ENCODE data around the gene PPFIBP2. TPM values are rescaled to one million over a fixed set of nuclear protein-coding genes. Genes with fewer than 3 reads are reported as not detected.

Gene PPFIBP2
- total and polyA plus RNA-seq, 2 donors (not counting 1 experiment from before 2014, with no cell fraction given) = 22.3 to 175 TPM

DNA sequence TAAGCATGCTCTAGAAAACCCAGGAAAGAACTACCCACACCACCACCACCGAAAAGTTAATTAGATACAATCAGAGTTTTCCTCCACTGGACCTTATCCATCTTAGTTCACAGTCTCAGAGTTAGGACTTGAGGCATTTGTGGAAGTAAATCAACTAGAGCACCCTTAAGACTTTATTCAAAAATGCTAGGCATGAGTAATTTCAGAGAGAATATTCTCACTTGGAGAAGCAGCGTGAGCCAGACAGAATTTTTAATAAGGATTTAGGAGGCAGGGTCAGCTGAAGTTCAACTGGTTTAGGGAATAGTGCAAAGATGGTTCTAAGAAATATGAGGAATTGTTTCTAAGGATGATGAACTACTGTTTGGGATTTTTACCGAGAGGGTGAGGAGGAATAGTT is 29.7 kb upstream of the PPFIBP2 start:
- no peak overlapping the region for H3K27ac ChIP-seq (ENCODE audit: low read length in 2 of 2)
- no peak overlapping the region for H3K9ac ChIP-seq (ENCODE audit: low read length)
- H3K4me1 ChIP-seq (ENCODE audit: control insufficient read depth in 2 of 2, insufficient read depth in 2 of 2, low read length in 2 of 2) = no peaks in the 10 kb centered on the region
- WGBS (ENCODE audit: insufficient coverage) = 95% methylated on average over 2 of the region's 3 CpGs
- intact Hi-C loops (cut with micrococcal nuclease) = no loop called here
- CTCF ChIA-PET = interaction anchor here (1.0 kb wide), 1 partner anchor 37 kb away, joined by 3 read pairs; no protein-coding TSS in a partner anchor
- ATAC-seq (ENCODE audit: low read depth) = no peak
- no peaks in the 10 kb centered on the region for H3K79me2 ChIP-seq (ENCODE audit: control insufficient read depth, insufficient read depth, low read length)
- H2AFZ ChIP-seq (ENCODE audit: insufficient read depth, low read depth, low read length, poor library complexity, severe bottlenecking) = no peak overlapping the region
- peaks cover 0 to 3% (median 0%) of the 10 kb centered on the region in 3 donors for H3K9me3 ChIP-seq (ENCODE audit: control extremely low read depth in 1 of 3, control insufficient read depth in 2 of 3, insufficient read depth in 1 of 3, low read length in 2 of 3)
- H4K20me1 ChIP-seq (ENCODE audit: control insufficient read depth, insufficient read depth, low read length, poor library complexity, severe bottlenecking) = no peaks in the 10 kb centered on the region
- Mint-ChIP-seq H3K27me3 (no peaks in the 10 kb centered on the region), H3K27ac (no peak overlapping the region), H3K4me1 (no peaks in the 10 kb centered on the region), H3K4me3 (no peak overlapping the region), H3K9me3 (ENCODE audit: insufficient read depth) (no peaks in the 10 kb centered on the region)
- H3K4me3 ChIP-seq (ENCODE audit: control extremely low read depth in 1 of 5, extremely low read depth in 1 of 5, insufficient read depth in 1 of 5, low read depth in 2 of 5, low read length in 4 of 5) = no peak overlapping the region
- POLR2A ChIA-PET = no interaction called here
- TF ChIP-seq, protein P1, sequence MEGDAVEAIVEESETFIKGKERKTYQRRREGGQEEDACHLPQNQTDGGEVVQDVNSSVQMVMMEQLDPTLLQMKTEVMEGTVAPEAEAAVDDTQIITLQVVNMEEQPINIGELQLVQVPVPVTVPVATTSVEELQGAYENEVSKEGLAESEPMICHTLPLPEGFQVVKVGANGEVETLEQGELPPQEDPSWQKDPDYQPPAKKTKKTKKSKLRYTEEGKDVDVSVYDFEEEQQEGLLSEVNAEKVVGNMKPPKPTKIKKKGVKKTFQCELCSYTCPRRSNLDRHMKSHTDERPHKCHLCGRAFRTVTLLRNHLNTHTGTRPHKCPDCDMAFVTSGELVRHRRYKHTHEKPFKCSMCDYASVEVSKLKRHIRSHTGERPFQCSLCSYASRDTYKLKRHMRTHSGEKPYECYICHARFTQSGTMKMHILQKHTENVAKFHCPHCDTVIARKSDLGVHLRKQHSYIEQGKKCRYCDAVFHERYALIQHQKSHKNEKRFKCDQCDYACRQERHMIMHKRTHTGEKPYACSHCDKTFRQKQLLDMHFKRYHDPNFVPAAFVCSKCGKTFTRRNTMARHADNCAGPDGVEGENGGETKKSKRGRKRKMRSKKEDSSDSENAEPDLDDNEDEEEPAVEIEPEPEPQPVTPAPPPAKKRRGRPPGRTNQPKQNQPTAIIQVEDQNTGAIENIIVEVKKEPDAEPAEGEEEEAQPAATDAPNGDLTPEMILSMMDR (IDR thresholded peaks at IDR 0.05) = no peak
- TF ChIP-seq EZH2 (IDR thresholded peaks at IDR 0.05; ENCODE audit: borderline replicate concordance, insufficient read depth, low read depth, low read length, poor library complexity, severe bottlenecking) = no peak
- H3K4me2 ChIP-seq (replicated peaks; ENCODE audit: low read depth, low read length, poor library complexity, severe bottlenecking) = no peak overlapping the region
- H3K36me3 ChIP-seq (replicated peaks in 1 of 2; ENCODE audit: control extremely low read depth in 1 of 2, control insufficient read depth in 1 of 2, extremely low read depth in 1 of 2, insufficient read depth in 2 of 2, low read length in 1 of 2) = no peaks in the 10 kb centered on the region
- no peaks in the 10 kb centered on the region for H3K27me3 ChIP-seq (replicated peaks in 1 of 4; ENCODE audit: control extremely low read depth in 1 of 4, control insufficient read depth in 3 of 4, insufficient read depth in 4 of 4, low read length in 3 of 4)
- DNase-seq = no peak

- Mint-ChIP-seq H3K9me3 (ENCODE audit: insufficient read depth) (no peaks in the 10 kb centered on the region), H3K27me3 (no peaks in the 10 kb centered on the region), H3K27ac (no peak overlapping the region), H3K4me1 (no peaks in the 10 kb centered on the region), H3K4me3 (no peak overlapping the region)
- Histone ChIP-seq H3K27me3 (replicated peaks in 1 of 4; ENCODE audit: control extremely low read depth in 1 of 4, control insufficient read depth in 3 of 4, insufficient read depth in 4 of 4, low read length in 3 of 4) (no peaks in the 10 kb centered on the region), H3K4me3 (ENCODE audit: control extremely low read depth in 1 of 5, extremely low read depth in 1 of 5, insufficient read depth in 1 of 5, low read depth in 2 of 5, low read length in 4 of 5) (no peak overlapping the region), H2AFZ (ENCODE audit: insufficient read depth, low read depth, low read length, poor library complexity, severe bottlenecking) (no peak overlapping the region), H3K4me1 (ENCODE audit: control insufficient read depth in 2 of 2, insufficient read depth in 2 of 2, low read length in 2 of 2) (no peaks in the 10 kb centered on the region), H4K20me1 (ENCODE audit: control insufficient read depth, insufficient read depth, low read length, poor library complexity, severe bottlenecking) (no peaks in the 10 kb centered on the region), H3K79me2 (ENCODE audit: control insufficient read depth, insufficient read depth, low read length) (no peaks in the 10 kb centered on the region), H3K36me3 (replicated peaks in 1 of 2; ENCODE audit: control extremely low read depth in 1 of 2, control insufficient read depth in 1 of 2, extremely low read depth in 1 of 2, insufficient read depth in 2 of 2, low read length in 1 of 2) (no peaks in the 10 kb centered on the region), H3K9me3 (ENCODE audit: control extremely low read depth in 1 of 3, control insufficient read depth in 2 of 3, insufficient read depth in 1 of 3, low read length in 2 of 3) (peaks cover 0 to 3% (median 0%) of the 10 kb centered on the region in 3 donors), H3K4me2 (replicated peaks; ENCODE audit: low read depth, low read length, poor library complexity, severe bottlenecking) (no peak overlapping the region), H3K9ac (ENCODE audit: low read length) (no peak overlapping the region), H3K27ac (ENCODE audit: low read length in 2 of 2) (no peak overlapping the region)
- no peak for TF ChIP-seq EZH2 (IDR thresholded peaks at IDR 0.05; ENCODE audit: borderline replicate concordance, insufficient read depth, low read depth, low read length, poor library complexity, severe bottlenecking)
- TF ChIP-seq, protein P1 (IDR thresholded peaks at IDR 0.05) = no peak
- POLR2A ChIA-PET = no interaction called here
- CTCF ChIA-PET = no interaction called here
- no peak for DNase-seq
- ATAC-seq (ENCODE audit: low read depth) = no peak
- intact Hi-C loops (cut with micrococcal nuclease) = no loop called here
- WGBS (ENCODE audit: insufficient coverage) = 86% methylated on average over 1 of the region's 3 CpGs
Measured at GRCh38 chr11:7484645-7485044, 29.2 kb upstream of the PPFIBP2 start.

All from B cell (primary cell).